Measurements from ENCODE around the gene ANKRD60.

DNA sequence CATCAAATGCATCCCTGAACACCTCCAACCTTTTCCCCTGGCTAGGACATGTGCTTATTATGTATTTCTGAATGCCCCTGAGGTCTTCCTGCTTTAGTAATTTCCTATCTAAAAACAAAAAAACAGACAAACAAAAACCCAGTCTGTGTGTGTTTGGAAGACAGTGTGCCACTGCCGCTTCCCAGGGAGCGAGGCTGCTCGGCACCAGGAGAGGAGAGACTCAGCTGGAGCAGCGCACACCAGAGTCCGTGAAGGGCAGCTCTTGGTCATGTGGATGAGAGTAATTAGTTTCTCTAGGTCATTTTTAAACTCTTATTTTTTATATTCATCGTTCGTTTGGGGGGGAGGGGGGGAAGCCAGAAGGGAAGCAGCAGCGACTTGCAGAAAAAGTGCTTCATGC is 10.0 kb upstream of the ANKRD60 start:
- no peak for TF ChIP-seq POLR2AphosphoS5 (IDR thresholded peaks at IDR 0.05; ENCODE audit: low read depth, low read length)
- no peak for TF ChIP-seq TAF1 (IDR thresholded peaks at IDR 0.05; ENCODE audit: low read depth, low read length)
- no peak for TF ChIP-seq POLR2A (IDR thresholded peaks at IDR 0.05; ENCODE audit: low read depth, low read length)
